ENCODE results near the gene GALNT1. TPM values are rescaled to one million over a fixed set of nuclear protein-coding genes. Genes with fewer than 3 reads are reported as not detected.

GALNT1 gene
- total RNA-seq, 1 donor from 2014 or later = 104 TPM

DNA sequence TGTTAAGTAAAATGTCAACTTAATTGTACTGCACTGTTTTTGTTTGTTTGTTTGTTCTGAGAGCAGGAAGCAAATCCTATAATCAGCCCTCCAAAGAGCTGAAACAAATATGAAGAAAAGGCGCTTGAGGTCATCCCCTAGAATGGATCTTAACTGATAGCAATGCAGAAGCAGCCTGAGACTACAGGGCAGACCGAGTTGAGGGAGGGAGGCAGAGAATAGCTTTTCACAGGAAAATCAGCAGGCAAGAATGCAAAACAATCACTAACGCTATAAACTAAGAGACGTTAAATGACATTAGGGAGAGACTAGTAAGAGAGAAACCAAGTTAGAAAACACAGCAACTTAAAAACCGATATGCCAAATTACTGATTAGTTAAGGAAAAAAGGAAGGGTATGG is 37.2 kb downstream of the GALNT1 start:
- no peak for DNase-seq

DNA sequence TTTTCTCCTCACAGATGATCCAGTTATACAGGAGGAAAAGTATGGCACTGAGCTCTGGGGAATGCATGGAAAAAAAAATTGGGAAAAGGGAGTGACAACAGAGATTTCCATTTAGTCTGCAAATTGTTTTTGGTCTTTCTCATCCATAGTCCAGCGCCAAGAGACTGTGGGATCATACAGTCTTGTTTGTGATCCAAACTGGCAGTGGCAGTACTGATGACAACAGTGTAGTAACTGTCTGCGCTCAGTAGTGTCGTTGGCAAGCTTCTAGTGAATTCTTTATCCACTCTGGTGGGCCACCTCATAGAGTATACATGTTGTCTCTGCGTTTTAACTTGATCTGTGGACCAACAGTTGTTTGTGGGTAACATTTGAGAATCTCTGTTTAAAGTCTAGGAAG is 37.9 kb downstream of the GALNT1 start:
- DNase-seq = no peak

GRCh38 chr18:35619941-35620340 is 38.4 kb downstream of the GALNT1 start:
- DNase-seq = no peak

DNA sequence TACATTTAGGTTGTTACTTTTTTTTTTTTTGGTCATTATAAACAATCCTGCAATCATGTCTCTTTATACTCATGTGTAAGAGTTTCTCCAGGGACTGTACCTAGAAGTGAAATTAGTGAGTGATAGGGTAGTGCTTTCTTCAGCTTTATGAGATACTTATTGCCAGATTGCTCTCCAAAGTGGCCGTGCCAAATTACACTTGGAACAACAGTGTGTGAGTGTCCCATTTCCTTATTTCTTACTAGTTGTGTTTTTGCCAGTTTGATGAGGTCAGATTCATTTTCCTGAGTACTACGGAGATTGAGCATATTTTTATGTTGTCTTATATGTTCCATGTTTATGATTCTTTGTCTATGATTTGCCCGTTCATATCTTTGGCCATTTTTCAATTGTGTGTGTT is 39.2 kb downstream of the GALNT1 start:
- no peak for DNase-seq

DNA sequence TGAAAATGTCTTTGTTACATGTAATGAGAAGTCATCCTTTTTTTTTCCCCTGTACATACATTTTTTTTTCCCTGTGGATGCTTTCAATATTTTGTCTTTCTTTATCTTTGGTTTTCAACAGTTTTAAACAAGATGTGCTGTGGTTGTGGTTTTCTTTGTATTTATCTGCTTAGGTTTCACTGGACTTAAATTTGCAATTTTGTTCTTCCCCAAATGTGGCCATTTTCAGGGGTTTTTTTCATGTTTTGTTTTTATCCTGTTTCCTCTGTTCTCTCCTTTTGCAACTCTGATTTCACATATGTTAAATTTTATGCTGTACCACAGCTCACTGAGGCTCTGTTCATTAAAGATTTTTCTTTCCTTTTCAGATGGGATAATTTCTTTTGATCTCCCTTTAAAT is 41.7 kb downstream of the GALNT1 start:
- DNase-seq = no peak

DNA sequence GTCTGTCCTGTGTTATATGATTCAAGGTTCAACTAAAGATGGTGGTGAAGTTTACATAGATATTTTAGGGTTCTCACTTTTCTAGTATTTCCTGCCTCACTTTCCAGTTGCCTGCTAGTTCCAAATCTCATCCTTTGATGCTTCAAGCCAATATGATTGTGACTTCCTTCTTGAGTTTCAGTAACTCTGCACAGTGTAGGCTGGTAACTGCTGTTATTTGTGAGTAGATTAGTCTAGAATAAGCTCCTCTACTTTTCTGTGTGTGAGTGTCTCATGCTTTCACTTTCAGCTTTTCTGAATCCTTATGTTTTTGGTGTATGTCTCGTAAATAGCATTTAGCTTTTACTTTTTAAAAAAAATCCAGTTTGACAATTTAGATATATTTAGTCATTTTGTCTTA is 42.6 kb downstream of the GALNT1 start:
- no peak for DNase-seq

DNA sequence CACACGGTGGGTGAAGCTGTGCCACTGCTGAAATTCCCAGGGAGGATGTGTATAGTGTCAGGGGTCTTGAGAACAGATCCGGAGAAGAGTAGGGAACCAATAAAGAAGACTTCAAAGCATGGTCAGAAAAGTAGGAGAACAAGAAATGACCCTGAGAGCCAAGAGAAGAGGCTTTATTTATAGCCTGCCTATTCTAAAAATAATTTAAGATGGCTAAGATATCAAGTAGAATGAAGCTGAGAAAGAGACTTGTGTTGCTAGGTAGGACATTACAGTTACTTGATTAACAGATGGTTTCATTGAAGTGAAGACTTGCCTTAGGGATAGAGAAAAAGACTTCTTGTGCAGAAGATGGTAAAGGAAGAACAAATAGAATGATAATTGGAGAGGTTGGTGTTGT is 43.7 kb downstream of the GALNT1 start:
- DNase-seq = no peak

GRCh38 chr18:35633761-35634160 is 52.2 kb downstream of the GALNT1 start:
- no peak for DNase-seq

GRCh38 chr18:35634323-35634722 is 52.8 kb downstream of the GALNT1 start:
- no peak for DNase-seq

- peak; percentile 44 for DNase-seq
Measured at GRCh38 chr18:35635170-35635569, 53.6 kb downstream of the GALNT1 start.

GRCh38 chr18:35637227-35637626 is 55.7 kb downstream of the GALNT1 start:
- DNase-seq = no peak

- no peak for DNase-seq
Measured at GRCh38 chr18:35639296-35639695, 57.8 kb downstream of the GALNT1 start.

DNA sequence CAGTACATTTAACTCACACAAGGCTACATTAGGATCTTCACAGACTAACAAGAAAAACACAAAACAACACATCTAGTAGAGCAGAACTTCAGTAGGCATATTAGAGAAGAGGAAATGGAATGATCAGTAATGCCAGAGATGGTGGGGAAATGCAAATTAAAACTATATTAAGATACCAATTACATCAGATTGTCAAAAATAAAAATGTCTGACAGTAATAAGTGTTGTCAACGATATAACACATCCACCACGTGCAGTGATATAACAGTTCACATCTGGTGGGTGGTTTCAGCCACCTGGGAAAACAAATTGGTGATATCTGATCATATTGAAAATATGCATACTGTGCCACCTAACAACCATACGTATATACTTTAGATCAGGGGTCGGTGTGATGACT is 59.9 kb downstream of the GALNT1 start:
- no peak for DNase-seq

DNA sequence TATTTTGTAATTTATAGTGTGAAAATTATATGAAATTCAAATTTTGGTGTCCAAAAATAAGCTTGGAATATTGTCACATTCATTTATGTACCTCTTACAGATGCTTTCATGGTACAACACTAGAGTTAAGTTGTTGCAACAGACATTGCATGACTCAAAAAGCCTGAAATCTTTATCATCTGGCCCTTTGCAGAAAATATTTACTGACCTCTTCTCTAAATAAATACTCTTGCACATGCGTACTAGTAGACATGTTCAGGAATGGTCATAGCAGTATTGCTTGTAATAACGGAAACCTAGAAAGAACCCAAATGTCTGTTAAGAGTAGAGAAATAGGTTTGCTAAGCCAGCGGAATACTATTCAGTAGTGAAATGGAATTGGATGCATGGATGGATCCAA is 60.4 kb downstream of the GALNT1 start:
- DNase-seq = no peak

GRCh38 chr18:35642802-35643201 is 61.3 kb downstream of the GALNT1 start:
- no peak for DNase-seq

DNA sequence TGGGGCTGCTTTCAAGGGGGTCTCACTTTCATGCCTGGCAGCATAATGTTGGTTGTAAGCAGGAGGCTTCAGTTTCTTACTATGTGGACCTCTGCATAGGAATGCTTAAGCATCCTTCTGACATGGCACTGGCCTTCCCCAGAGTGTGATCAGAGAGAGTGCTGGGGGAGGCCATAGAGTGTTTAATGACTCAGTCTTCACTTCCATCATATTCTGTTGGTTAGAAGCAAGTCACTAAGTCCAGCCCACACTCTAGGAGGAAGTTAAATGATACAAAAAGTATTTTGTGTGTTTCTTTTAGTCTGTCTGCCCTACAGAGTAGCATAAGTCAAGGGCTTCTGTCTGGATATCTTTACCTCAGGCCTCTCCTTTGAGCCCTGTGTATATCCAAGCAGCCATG is 64.9 kb downstream of the GALNT1 start:
- no peak for DNase-seq

DNA sequence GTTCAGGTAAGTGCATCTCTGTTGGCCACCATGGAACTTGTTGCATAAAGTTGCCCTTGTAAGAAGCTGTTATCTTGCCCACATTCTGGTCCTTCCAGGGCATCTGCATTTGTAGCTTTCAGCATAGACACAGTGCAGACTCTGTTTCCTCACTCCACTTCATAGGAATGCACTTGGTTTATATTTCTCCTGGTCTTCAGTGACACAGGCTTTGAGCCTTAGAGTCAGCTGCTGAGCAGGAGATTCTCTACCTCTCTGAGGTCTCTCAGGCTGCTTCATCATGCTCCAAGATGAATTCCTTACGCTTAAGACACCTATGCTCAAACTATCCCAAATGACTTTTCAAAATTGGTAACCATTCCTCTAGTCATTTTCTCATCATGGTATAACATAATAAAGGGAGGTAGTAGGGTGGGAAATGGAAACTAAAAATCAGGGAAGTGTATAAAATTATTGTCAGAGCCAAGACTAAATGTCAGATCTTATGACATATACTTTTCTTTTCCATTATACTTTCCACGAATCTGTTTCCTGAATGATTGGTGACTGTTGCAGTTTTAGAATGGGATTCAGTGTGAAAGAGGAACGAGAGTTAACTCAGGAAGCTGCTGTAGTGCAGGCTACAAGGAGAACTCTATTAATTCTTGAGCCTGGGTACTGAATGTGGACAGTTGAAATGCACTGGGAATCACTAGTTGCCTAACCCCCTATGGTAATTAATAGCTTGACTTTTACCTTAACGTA is 72.0 kb downstream of the GALNT1 start:
- DNase-seq = peak; percentile 5

DNA sequence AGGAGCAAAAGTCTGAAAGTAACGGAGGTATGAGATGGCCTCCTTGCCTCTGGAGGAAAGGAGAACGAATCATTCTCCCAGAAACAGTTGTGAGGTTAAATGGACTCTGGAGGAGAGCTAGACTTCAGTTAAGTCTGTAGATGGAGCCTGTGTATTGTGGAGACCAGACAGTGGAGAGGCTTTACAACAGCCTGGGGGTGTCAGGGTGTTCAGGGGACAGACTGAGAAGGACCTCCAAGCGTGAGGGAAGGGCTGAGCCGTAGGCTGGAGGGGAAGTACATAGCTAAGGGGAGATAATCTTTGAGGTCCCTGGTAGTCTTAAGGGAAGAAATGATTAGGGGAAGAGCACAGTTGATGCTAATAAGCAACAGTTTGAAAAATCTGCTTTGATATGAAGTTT is 76.6 kb downstream of the GALNT1 start:
- DNase-seq = no peak

- DNase-seq = peak; percentile 3
Measured at GRCh38 chr18:35661483-35662146, 80.1 kb downstream of the GALNT1 start.

GRCh38 chr18:35662293-35663062 is 80.9 kb downstream of the GALNT1 start:
- no peak for DNase-seq

DNA sequence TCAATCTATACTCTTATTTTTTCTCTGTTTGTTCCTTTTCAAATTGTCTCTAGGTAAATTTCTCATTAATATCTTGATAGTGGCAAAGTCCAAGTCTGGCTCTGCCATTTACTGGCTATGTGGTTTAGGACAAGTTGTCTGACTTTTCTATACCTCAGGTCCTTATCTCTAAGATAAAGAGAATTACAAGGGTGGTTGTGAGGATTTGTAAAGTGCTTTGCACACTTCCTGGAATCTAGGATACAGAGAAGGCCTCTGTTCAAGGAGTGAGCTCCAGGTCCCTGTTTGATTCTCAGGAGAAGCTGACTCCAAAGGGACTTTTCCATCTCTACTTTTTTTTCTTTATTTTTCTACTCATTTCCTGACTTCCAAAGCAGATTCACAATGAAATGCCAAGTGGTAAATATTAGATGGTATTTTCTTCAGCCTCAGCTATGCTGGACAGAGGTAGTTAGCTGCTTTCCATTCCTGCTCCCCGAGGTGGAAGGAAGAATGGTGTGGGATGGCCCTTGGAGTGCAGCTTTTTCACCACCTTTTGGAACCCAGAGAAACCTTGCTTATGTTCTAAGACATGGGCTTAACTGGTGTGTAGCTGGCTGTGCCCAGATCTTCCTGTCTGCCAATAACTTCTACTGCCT is 90.5 kb downstream of the GALNT1 start:
- no peak for DNase-seq

- DNase-seq = no peak
Measured at GRCh38 chr18:35672897-35673296, 91.4 kb downstream of the GALNT1 start.

DNA sequence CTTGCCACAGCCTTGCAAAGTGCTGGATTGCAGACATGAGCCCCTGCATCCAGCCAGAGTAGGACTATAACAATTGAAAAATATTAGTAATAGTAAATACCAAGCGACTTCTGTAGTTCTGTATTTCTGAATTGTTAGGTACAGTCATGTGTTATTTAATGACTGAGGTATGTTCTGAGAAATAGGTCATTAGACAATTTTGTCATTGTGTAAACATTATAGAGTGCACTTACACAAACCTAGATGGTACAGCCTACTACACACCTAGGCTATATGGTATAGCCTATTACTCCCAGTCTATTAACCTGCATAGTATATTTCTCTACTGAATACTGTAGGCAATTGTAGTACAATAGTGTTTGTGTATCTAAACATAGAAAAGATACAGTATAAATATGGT is 92.1 kb downstream of the GALNT1 start:
- DNase-seq = no peak

Measured in tongue (tissue), 2 donors.